Measurements from ENCODE around the gene KLK10.

- no peak for TF ChIP-seq CTCF (IDR thresholded peaks at IDR 0.05)
- no peak for TF ChIP-seq POLR2AphosphoS5 (IDR thresholded peaks at IDR 0.05)
- TF ChIP-seq EP300 (IDR thresholded peaks at IDR 0.05): no peak
- no peak for TF ChIP-seq POLR2A (IDR thresholded peaks at IDR 0.05)
Measured at GRCh38 chr19:50992666-50993035, 26.9 kb downstream of the KLK10 start.

Data from gastroesophageal sphincter (tissue), 3 donors.